Right lobe of liver (tissue), 4 donors: ENCODE data around the gene NFIA.

ENCODE experiments used
- CTCF ChIP-seq, 4 donors: fragments of 200-600 bp in 3 of 4; fragments of 450-650 bp in 1 of 4; IDR thresholded peaks; one replicate each; pipeline versions ENCODE4 v1.5.1 to v1.8.0; 2016 to 2022; ENCODE audit warnings: antibody characterized with exemption in 4 of 4, mild to moderate bottlenecking in 2 of 4
- POLR2A ChIP-seq: fragments of 450-650 bp; IDR thresholded peaks from one replicate; pipeline ENCODE4 v1.6.1; 2017; ENCODE audit warnings: antibody characterized with exemption, mild to moderate bottlenecking
- donor health status: DM: no; HTN: no; CAD: no.
- donor health status: DM: no; HTN: no; CAD: no.
- donor health status: DM: no; HTN: yes; CAD: no.

DNA sequence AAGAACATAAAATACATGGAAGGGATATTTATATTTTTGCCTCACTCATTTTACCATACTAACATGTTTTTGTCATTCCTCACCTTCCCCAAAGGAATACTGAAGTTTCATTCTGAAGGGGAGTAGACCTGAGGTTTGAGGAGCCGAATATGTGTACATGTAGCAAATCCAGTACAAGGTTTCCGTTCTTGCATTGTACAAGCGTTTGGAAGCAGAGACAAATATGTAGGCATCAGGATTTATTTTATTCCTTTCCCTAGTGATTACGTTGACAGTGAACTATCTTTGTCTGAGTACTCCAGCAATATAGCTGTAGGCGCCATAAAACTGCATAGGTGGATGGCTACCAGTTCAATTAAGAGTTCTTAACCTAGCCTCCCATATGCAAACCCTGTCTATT, 191.5 kb downstream of the NFIA start:
- TF ChIP-seq POLR2A (no peak), CTCF (IDR thresholded peaks at IDR 0.05) (no peak)
